PC-9 (cell line): ENCODE results near the gene TFCP2L1.

Source experiments
- CTCF ChIP-seq: fragments of 200-600 bp; sonication (generic); conservative IDR thresholded peaks from 2 replicates; pipeline ENCODE4 v1.6.1; 2017; ENCODE audit warnings: mixed run types, antibody characterized with exemption, mild to moderate bottlenecking, moderate library complexity
- EZH2 ChIP-seq: fragments of 200-600 bp; sonication (generic); IDR thresholded peaks from 2 replicates; pipeline ENCODE4 v1.8.0; 2017; ENCODE audit warnings: antibody characterized with exemption, low read depth

- TF ChIP-seq CTCF (no peak), EZH2 (no peak)
Measured at GRCh38 chr2:121231385-121232000, 53.5 kb downstream of the TFCP2L1 start.
